HL-60/S4 treated with phorbol 12-myristate 13-acetate at 8.2 ng/mL for 4 days and 3 days (cell line): Measurements from ENCODE around the gene GPAT2.
"Not testable (repeated sequence)": the region's sequence is repeated elsewhere in the genome, so short reads cannot be mapped to it uniquely, and the experiment has no call there.

Experiments
- in situ Hi-C: fragments of 300-500 bp; cut with MboI; formaldehyde crosslinking; loops from 2 replicates; pipeline ENCODE4 v1.15.0; 2022; ENCODE audit warnings: low sequenced_read_pairs

Gene GPAT2

DNA sequence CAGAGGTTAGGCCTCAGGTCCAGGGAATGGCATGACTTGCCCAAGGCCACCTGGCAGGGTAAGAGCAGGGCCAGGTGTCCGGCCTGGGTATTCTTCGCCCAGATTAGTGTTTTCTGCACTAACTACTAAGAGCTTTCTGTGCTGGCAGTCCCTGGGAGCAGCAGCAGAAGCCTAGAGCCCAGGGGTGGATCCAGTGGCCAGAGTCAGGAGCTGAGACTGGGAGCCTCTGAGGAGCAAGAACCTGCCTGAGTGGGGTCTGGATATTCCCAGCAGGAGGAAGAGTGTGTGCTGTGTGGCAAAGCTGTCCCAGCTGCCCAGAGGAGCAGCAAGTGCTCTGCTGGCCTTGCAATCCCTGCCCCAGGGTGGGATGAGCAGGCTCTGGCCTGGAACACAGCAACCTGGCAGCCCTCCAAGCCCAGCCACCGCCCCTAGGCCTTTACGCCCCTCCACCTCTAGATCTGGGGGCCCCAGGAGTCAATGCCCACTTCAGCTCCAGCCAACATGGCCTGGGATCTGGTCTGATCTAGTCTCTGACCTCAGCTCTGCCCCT is 30.7 kb upstream of the GPAT2 start:
- in situ Hi-C loops: loop anchor here (25.0 kb wide), 2 partner anchors 1597 to 1697 kb away; partner anchors contain the start of genes ACTR1B and C2orf92

DNA sequence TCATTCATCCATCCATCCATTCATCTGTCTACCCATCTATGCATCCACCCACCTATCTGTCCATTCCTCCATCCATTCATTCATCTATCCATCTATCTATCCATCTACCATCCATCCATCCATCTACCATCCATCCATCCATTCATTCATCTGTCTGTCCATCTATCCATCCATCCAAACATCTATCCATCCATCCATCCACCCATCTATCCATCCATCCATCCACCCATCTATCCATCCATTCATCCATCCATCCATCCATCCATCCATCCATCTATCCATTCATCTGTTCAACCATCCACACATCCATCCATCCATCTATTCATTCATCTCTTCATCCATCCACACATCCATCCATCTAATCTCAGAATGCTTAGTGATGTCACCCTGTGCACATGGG is 30.0 kb upstream of the GPAT2 start:
- in situ Hi-C loops: loop anchor here (25.0 kb wide), 2 partner anchors 1598 to 1698 kb away; partner anchors contain the start of genes ACTR1B and C2orf92

DNA sequence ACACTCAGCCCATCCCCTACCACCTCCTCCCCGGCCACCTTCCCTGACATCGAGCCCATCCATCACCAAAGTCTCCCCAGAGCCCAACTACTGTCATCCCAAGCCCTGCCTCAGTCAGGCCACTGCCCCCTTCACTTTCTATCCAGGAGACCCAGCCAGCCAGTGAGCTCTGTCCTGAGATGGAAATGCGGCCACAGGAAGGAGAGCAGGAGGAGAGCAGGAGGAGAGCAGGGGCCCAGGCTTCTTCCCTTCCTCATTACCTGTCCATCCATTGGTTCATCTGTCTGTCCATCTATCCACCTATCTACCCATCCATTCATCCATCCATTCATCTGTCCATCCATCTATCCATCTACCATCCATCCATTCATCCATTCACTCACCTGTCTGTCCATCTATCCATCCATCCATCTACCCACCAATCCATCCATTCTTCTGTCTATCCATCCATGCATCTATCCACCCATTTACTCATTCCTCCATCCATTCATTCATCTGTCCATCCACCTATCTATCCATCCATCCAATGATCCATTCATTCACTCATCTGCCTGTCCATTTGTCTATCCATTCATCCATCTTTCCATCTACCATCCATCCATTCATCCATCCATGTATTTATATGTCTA is 29.4 kb upstream of the GPAT2 start:
- in situ Hi-C loops: loop anchor here (25.0 kb wide), 2 partner anchors 1598 to 1698 kb away; partner anchors contain the start of genes ACTR1B and C2orf92

DNA sequence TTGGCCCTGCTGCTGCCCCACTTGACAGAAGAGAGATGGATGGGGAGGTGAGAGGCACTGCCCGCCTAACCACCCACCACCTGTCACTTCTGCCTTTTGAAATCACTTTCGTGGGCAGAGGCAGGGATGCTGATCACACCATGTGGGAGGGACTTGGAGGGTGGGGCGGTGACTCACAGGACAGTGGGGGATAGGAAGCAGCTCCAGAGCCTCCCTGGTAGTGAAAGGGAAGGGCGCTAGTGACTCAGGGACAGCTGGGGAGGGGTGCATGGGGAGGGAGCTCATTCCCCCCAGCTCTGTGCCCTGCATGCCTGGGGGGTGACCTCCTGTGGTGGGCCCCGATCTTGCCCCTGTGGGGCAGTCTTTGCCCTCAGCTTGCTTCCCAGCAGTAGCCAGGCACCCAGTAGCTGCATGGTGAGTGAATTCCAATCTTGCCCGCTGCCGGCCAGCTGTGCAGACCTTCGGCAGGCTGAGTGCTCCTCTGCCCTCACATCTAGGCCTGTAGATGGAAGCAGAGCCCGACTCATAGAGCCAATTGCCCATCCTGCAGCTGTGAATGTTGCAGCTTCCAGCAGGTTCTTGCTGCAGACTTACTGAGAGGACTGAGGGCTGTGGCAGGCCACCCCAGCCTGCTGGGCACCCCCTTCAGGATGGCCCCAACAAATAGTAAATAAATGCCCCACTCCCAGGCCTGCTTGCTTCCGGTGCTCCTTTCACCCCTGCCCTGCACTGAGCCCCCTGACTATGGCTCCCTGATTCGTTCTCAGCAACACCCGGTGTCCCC is 28.6 kb upstream of the GPAT2 start:
- in situ Hi-C loops: loop anchor here (25.0 kb wide), 2 partner anchors 1599 to 1699 kb away; partner anchors contain the start of genes ACTR1B and C2orf92

DNA sequence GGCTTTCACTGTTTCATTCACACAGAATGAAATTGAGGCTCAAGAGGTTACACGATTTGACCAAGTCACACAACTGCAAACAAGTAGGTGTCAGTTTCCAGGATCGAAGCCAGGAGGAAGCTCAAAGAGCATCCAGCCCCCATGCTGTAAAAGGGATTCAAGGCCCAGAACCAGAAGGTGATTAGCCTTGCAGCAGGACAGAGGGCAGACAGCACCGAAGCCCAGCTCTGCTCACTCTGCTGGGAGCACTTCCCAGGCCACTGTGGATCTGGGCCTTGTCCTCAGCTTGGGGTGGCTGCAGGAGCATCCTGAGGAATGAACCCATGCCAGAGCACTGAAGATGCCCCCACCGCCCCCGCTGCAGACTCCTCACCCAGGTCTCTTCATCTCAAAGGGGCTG is 27.8 kb upstream of the GPAT2 start:
- in situ Hi-C loops: loop anchor here (25.0 kb wide), 2 partner anchors 1600 to 1700 kb away; partner anchors contain the start of genes ACTR1B and C2orf92

DNA sequence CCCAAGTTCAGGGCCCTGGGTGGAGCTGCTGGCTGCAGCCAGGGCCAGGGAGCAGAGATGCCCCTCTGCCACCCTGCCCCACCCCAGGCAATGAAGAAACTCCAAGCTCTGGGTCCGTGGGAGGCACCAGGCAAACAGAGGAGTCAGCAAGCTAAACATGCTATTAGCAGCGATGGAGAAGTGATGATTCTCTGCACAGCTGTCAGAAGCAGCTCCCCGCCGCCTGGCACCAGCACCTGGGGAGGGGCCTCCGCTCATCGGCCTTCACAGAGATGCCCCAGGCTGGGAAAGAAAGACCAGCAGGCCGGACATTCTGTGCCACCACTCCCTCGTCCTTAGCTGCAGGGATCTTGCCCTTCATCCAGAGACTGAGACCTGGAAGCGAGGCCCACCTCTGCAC is 27.2 kb upstream of the GPAT2 start:
- in situ Hi-C loops: loop anchor here (25.0 kb wide), 2 partner anchors 1600 to 1700 kb away; partner anchors contain the start of genes ACTR1B and C2orf92

DNA sequence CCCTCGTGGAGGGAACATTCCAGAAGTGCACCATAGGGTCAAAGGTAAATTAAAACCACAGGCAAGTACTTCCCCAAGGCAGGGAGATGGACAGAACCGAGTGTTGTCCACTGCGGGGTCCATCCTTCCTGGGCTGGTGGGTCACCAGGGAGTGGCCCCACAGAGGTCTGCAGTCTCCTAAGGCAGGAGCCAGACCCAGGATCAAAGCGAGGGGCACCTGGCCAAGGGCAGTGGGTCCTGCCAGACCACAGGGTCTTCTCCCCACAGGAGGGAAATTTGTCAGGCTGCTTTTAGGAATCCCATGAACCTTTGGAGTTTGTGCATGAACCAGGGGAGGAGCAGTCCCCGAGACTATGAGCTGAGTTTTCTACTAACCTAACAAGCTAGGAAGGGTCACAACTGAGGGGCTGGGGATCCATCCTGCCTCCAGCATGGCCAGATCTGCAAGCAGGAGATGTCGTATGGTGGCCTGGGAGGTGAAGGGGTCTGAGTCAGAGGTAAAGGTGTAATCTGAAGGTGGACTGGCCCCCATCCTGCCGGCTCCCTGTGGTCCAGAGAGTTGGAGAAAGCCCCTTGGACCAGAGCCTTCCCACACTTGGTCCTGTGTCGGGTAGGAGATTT is 26.6 kb upstream of the GPAT2 start:
- in situ Hi-C loops: loop anchor here (25.0 kb wide), 2 partner anchors 1601 to 1701 kb away; partner anchors contain the start of genes ACTR1B and C2orf92

DNA sequence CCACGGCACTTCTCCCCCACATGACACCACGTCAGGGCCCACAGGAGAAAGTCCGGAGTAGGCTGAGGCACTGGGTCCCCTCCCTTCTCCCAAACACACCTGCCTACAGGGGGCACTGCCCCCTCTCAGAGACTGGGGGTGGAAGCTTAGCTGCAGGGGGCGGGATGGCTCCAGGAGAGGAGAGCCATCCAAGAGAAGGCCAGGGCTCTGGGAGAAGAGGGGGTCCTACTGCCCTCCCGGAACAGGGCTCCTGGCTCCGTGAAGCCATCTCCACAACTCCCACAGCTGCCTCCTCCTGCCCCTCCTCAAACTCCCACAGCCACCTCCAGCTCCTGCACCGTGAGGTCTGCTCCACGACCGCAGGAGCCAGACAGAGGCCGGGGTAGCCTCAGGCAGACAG is 25.6 kb upstream of the GPAT2 start:
- in situ Hi-C loops: loop anchor here (25.0 kb wide), 2 partner anchors 1602 to 1702 kb away; partner anchors contain the start of genes ACTR1B and C2orf92

DNA sequence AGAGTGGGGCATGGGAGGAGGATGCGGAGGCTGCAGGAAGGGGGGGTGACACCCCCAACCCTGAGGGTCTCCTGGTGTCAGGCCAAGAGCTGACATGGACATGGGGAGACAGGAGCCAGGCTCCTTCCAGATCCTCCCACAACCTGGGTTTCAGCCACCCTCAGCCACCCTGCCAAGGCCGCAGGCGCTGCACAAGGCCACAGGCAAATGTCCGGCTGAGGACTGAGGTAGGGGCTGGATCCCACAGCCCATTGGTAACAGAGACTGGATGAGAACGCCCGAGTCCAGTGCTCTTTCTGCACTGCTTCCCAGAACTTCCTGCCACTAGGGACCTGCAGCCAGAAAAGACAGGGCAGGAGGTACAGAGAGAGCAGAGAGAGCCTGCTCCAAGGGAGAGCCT is 24.7 kb upstream of the GPAT2 start:
- in situ Hi-C loops: loop anchor here (25.0 kb wide), 2 partner anchors 1603 to 1703 kb away; partner anchors contain the start of genes ACTR1B and C2orf92

DNA sequence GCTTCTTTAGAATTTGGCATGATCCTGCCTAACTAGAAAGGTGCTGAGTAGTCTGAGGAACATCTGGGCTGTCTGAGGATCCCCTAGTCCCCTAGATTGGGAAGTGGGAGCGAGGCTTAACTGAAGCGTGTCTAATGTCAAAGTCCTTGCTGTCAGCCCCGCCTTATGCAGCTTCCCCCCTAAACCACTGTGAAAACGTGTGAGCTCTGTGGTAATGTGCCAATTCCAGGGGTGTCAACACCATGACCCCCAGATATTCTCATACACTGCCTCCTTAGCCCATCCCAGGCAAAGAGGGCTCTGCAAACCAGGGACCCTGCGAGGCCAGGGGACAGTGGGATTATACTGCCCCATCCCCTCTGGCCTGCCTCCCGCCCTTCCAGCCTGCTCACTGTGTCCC is 21.1 kb upstream of the GPAT2 start:
- in situ Hi-C loops: loop anchor here (25.0 kb wide), 2 partner anchors 1606 to 1706 kb away; partner anchors contain the start of genes ACTR1B and C2orf92

DNA sequence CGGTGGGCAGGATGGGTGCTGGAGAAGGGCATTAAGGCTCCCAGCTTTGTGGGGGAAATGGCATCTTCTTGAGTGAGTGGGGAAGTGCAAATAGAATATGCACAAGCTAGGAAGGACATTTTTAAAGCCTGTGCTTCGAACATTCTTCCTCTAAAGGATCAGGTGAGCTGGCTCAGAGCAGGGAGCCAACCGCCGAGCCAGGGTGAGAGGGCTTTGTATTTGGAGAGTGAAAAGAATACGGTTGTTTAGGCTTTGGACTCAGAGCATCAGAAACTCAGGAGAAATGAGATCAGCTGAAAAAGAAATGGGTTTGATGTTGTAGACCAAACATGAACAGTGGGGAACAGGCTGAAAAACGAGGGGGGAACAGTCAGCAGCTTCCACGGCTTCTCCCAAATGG is 19.8 kb upstream of the GPAT2 start:
- in situ Hi-C loops: loop anchor here (25.0 kb wide), 2 partner anchors 1608 to 1708 kb away; partner anchors contain the start of genes ACTR1B and C2orf92

DNA sequence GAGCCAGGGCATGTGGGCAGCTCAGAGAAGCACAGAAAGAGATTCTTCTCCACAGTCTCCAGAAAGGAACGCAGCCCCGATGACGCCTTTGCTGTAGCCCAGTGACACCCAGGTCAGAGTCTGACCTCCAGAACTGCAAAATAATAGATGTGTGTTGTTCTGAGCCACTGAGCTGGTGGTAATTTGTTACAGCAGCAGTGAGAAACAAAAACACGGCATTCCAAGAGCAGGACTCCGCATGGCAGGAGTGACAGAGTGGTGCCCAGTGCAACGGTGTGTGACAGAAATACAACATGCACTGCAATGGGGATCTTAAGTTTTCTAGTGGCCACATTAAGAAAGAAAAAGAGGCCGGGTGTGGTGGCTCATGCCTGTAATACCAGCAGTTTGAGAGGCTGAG is 18.7 kb upstream of the GPAT2 start:
- in situ Hi-C loops: loop anchor here (25.0 kb wide), 2 partner anchors 1609 to 1709 kb away; partner anchors contain the start of genes ACTR1B and C2orf92

DNA sequence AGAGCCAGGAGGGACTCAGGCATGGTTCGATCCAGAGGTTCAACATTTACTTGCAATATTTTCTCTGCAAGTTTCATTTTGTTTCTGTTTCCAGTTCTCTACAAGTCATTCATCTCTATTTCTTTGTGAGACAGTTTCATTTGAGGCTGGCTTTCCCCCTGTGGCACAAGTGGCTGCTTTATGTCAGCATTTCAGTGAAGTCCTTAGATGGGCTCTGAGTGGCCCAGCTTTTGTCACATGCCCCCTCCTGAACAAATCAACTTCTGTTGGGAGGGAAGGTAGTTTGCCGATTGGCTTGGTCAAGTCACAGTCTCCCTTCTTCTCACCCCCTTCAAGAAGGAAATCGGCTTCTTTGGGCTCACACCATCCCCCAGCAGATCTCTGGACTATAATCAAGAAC is 17.9 kb upstream of the GPAT2 start:
- in situ Hi-C loops: loop anchor here (25.0 kb wide), 2 partner anchors 1610 to 1710 kb away; partner anchors contain the start of genes ACTR1B and C2orf92

DNA sequence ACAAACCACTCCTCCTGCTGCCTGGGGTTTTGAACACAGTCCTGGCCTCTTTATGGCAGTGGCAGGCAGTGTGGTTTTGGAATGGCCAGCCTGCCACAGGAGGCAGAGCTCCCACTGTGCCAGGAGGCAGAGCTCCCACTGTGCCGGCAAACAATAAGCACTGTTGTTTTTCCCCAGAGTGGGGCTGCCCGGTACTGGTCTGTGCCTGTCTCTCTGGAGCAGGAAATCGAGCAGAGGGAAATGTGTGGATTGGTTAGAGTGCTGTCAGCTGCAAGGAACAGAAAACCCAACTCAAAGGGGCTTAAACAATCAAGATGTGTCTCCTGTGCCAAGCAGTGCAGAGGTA is 15.2 kb upstream of the GPAT2 start:
- in situ Hi-C loops: loop anchor here (25.0 kb wide), 2 partner anchors 1612 to 1712 kb away; partner anchors contain the start of genes ACTR1B and C2orf92

DNA sequence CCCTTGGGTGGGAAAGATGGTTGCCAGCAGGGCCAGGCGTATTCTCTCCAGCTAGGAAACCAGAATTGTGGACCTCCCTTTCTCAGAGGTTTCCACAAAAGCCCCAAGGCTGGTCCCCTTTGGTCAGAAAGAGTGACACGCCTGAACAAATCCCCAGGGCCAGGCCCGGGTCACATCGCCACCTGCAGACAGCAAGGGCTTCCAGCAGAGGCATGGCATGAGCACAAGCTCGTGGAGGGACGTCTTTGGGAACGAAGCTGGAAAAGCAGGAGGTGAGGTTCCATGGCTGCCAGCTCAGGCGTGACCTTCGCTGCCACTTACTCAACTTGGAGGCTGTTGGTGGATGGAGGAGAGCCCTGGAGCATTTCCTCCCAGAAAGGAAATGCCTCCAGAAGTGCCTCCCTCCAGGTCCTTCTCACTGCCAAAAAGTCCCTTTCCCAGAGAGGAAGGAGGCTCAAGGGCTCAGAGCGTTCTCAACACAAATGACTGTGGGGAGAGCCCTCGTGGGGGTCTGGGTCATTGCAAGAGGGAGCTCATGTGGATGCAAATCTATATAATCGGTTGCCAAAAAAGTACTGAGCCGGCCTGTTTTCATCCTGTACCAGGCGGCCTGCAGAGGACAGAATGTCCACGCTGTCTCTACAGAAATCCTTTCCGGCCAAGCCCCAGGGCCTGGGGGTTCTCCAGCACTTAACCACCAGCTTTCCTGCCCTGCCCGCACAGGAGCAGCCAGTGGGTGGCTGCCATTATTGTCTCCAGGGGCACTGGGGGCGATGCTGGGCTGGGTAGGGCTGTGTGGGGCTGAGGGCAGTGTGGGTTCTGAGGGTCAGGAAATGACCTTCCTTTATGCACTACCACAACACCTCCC is 14.6 kb upstream of the GPAT2 start:
- in situ Hi-C loops: not testable (repeated sequence)

DNA sequence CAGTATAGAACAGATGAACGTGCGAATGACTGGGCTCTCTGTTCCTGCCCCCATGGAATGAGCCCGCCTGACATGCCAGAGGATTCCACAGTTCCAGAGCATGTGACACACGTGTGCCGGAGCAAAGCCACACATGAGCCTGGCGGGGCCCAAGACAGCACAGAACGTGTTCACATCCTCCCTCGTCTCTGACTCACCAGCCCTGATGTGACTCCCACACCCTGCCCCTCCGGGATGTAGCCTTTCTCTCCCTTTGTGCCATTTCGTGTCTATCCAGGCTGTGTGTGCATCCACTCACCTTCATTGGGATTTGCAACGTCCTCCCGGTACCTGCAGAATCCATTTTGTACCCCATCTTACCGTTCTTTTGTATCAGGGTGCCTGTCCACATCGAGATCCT is 838 bp upstream of the GPAT2 start:
- in situ Hi-C loops: not testable (repeated sequence)

DNA sequence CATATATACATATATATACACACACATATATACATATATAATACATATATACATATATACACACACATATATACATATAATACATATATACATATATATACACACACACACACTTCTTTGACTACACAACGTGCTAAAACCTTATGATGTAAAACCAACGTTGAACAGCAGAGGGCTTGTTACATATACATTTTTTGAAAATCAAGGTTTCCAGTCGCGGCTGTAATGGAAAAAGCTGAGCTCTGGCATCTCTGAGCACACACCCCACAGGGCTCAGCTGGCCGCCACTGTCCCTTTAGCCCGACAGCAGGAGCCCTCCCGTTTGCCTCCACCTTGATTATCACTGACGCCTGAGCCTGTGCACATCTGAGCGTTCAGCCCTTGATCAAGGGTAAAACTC is 719 bp downstream of the GPAT2 start:
- in situ Hi-C loops: not testable (repeated sequence)

DNA sequence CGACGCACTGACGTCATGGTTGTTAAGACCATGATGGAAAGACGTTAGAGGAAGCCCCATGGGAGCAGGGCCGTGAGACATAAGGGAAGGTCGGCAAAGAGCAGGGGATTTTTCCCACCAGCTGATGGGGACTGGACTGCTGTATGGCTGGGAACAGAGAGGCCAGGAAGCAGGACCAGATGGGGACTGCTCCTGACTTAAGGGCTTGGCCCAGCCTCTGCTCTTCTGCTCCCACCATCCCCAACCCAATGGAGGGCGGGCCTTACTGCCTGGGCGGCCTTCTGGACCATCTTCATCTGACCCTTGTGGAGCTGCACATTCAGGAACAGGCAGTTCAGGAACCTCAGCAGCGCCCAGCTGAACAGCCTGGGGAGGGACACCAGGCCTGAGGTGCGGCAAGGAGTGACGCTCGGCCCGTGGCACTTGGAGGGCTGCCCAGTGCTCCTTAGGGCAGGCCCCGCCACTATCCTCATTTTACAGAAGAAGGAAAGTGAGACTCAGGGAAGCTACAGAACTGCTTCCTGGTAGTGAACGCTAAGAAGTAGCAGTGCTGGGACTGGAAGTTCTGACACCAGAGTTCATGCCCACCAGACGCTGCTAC is 6.9 kb downstream of the GPAT2 start:
- in situ Hi-C loops: not testable (repeated sequence)

DNA sequence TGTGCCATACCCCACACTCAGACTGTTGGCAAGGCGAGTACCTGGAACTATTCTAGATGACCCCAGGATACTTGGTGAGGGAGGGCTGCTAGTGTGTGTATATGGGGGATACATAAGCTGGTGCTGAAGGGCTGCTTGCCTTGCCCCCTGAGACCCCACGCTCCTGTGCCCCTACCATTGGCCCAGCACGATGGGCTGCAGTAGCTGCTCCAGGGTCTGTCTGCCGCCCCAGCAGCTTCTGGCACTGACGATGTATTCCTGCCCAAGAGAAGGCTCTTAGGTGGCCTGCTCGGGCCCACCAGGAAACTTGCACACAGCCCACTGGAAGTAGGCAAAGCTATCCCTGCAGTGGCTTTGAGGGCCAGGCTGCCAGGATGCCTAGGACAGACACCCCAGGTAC is 9.0 kb downstream of the GPAT2 start:
- in situ Hi-C loops: not testable (repeated sequence)
